ENCODE data around the gene AJAP1. TPM values are rescaled to one million over a fixed set of nuclear protein-coding genes. Genes with fewer than 3 reads are reported as not detected.

The AJAP1 gene, protein sequence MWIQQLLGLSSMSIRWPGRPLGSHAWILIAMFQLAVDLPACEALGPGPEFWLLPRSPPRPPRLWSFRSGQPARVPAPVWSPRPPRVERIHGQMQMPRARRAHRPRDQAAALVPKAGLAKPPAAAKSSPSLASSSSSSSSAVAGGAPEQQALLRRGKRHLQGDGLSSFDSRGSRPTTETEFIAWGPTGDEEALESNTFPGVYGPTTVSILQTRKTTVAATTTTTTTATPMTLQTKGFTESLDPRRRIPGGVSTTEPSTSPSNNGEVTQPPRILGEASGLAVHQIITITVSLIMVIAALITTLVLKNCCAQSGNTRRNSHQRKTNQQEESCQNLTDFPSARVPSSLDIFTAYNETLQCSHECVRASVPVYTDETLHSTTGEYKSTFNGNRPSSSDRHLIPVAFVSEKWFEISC
- under 1 TPM; under 0.01 to 0.21 (median 0.10) TPM for total RNA-seq

DNA sequence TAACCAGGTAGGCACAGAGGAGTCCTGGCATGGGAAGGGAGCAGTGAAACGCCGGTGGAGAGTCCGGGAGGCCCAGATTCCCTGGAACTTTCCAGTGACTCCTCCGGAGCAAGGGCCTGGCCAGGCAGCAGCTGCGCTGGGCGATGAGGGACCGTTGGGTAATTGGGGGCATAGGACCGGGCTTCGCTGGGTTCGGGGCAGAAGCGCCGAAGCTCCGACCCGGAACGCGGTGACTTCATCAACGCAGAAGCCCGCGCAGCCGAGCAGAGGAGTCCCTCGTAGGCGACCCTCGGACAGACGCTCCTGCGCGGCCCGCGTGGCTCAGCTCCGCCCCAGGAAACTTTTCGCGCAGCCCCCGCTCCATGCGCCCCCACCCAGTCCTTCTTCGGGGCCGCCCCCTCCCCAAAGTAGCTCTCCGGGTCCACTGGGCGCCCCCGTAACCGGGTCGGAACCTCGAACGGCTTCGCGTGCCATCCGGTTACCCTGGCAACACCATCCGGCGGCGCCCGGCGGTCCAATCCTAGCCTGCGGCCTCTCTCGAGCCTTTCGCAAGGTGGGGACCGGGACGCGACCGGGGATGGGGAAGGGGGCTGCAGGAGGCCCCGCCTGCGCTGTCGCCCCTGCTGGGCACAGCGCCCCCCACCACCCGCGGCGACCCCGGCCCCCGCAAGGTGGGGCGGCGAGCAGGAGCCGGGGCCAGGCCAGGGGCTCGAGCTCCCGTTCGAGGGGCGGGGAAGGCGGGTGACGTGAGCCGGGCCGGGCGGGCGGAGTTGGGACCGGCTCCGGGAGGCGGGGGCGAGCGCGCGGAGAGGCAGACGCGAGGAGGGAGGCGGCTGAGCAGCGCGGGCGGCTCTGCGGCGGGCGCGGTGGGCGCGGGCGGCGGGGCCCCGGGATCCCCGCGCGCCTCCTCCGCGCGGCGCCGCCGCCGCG is at the start of gene AJAP1:
Gene AJAP1, plus strand, starts transcription at position 814 of the 930 bp plus-strand sequence. CDS start 817 bp downstream, outside the sequence.
- Histone ChIP-seq H3K4me3 (peak within 1 kb of the TSS in 2 of 4 donors; percentile 8 to 49), H3K27me3 (peaks cover 0 to 73% of the 10 kb centered on the region in 2 donors), H3K36me3 (no peaks in the 10 kb centered on the region), H3K27ac (no peak within 1 kb of the TSS), H3K4me1 (peaks cover 0 to 49% (median 1%) of the 10 kb centered on the region in 4 donors), H3K9me3 (no peaks in the 10 kb centered on the region)
- no peak for DNase-seq (ENCODE audit: low spot score in 2 of 2)
- no peak for TF ChIP-seq EP300 (IDR thresholded peaks at IDR 0.05)
- TF ChIP-seq, protein P1, sequence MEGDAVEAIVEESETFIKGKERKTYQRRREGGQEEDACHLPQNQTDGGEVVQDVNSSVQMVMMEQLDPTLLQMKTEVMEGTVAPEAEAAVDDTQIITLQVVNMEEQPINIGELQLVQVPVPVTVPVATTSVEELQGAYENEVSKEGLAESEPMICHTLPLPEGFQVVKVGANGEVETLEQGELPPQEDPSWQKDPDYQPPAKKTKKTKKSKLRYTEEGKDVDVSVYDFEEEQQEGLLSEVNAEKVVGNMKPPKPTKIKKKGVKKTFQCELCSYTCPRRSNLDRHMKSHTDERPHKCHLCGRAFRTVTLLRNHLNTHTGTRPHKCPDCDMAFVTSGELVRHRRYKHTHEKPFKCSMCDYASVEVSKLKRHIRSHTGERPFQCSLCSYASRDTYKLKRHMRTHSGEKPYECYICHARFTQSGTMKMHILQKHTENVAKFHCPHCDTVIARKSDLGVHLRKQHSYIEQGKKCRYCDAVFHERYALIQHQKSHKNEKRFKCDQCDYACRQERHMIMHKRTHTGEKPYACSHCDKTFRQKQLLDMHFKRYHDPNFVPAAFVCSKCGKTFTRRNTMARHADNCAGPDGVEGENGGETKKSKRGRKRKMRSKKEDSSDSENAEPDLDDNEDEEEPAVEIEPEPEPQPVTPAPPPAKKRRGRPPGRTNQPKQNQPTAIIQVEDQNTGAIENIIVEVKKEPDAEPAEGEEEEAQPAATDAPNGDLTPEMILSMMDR (IDR thresholded peaks at IDR 0.05): no peak
- no peak for TF ChIP-seq POLR2A (IDR thresholded peaks at IDR 0.05)
- WGBS, 2 donors: 4 to 5% methylated on average over 5 to 54 of the region's 112 CpGs

DNA sequence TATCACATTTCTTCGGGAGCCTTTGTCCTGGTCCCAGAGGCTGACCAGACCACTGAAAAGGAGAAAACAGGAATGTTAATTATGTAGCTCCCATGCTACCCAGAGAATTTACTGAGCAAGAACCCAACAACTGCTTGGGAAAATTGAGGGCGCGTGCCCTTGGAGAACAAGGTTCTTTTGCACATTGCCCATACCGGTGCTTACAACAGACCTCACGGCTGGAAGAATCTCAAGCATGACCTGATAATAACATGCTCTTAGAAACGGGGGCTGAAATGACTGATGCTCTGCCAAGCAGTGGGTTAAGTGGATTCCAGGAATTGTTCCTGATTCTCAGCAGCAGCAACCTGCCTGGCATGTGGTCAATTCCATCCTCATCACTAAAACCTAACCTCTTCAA is 49.3 kb upstream of the AJAP1 start:
- no peak overlapping the region for H3K4me3 ChIP-seq
- H3K4me1 ChIP-seq: no peaks in the 10 kb centered on the region
- H3K27me3 ChIP-seq: no peaks in the 10 kb centered on the region
- no peak for DNase-seq (ENCODE audit: low spot score in 2 of 2)
- H3K36me3 ChIP-seq: no peaks in the 10 kb centered on the region
- WGBS, 2 donors: 37 to 44% methylated on average over 6 of the region's 6 CpGs
- TF ChIP-seq EP300 (IDR thresholded peaks at IDR 0.05): no peak
- TF ChIP-seq POLR2A (IDR thresholded peaks at IDR 0.05): no peak
- TF ChIP-seq, protein P1 (IDR thresholded peaks at IDR 0.05): no peak
- H3K27ac ChIP-seq: no peak overlapping the region
- H3K9me3 ChIP-seq: peaks cover 0 to 21% (median 1%) of the 10 kb centered on the region in 4 donors

DNA sequence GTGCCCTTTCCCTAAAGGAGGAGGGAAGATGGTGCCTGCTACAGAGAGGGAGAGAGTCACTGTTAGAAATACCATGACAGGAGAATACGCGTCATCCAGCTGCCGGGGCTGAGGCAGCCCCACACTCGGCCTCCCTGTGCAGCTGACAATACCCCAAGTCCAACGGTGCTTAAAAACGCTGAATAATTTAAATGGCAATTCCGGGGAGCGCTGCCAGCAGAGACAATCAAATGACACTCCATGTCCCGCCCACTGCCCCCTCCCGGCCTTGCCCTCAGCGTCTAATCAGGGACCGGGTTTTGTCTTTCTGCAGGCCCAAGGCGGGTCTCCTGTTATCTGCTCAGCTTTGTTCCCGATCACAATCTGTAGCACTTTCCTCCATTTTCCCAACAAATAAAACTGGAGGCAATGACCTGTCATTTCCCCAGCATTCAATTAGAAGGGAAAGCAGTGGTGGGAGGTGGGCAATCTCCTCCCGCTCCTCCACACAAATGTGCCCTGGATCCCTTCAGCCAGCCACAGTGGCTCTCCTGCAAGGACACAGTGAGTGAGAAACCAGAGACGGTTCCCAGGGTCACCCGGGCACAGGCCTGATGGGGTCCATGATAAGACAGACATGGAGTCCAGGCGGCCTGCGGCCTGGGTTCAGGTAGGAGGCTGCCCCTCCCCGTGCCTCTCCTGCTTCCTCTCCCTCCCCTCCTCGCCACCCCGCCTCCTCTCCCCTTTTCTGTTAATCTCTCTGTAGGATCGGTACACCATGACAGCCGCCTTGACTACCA is 42.7 kb upstream of the AJAP1 start:
- Histone ChIP-seq H3K27me3 (no peaks in the 10 kb centered on the region), H3K36me3 (no peaks in the 10 kb centered on the region), H3K4me1 (no peaks in the 10 kb centered on the region), H3K9me3 (peaks cover 0 to 37% (median 1%) of the 10 kb centered on the region in 4 donors), H3K4me3 (no peak overlapping the region), H3K27ac (no peak overlapping the region)
- no peak for TF ChIP-seq EP300 (IDR thresholded peaks at IDR 0.05)
- TF ChIP-seq POLR2A (IDR thresholded peaks at IDR 0.05): no peak
- TF ChIP-seq, protein P1 (IDR thresholded peaks at IDR 0.05): no peak
- no peak for DNase-seq (ENCODE audit: low spot score in 2 of 2)
- WGBS, 2 donors: 71 to 74% methylated on average over 24 of the region's 24 CpGs

DNA sequence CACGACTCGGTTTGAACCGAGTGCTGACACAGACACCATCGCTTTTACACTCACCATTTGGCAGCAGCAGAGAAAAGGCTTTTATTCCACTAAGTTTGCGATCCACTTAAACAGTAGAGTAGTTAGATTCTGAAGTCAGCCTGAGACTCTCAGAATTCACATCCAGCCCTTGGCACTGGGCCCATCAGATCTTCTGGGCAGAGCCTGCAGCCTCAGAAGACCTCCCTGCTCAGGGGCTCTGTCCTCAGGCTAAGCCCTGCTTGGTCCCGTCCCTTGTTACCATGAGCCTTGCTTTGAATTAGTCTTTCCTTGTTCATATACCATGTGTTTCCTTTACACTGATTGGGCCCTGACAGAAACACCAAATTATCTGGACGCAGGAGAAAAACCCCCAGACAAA is 41.4 kb upstream of the AJAP1 start:
- H3K27me3 ChIP-seq: no peaks in the 10 kb centered on the region
- no peak for DNase-seq (ENCODE audit: low spot score in 2 of 2)
- H3K9me3 ChIP-seq: peaks cover 0 to 32% (median 1%) of the 10 kb centered on the region in 4 donors
- TF ChIP-seq, protein P1 (IDR thresholded peaks at IDR 0.05): no peak
- TF ChIP-seq EP300 (IDR thresholded peaks at IDR 0.05) (no peak), POLR2A (IDR thresholded peaks at IDR 0.05) (no peak)
- H3K27ac ChIP-seq: no peak overlapping the region
- H3K36me3 ChIP-seq: no peaks in the 10 kb centered on the region
- no peak overlapping the region for H3K4me3 ChIP-seq
- 46 to 51% methylated on average over 7 of the region's 7 CpGs for WGBS, 2 donors
- no peaks in the 10 kb centered on the region for H3K4me1 ChIP-seq
